ENCODE results near the gene BNC1. TPM values are rescaled to one million over a fixed set of nuclear protein-coding genes. Genes with fewer than 3 reads are reported as not detected.

BNC1 gene
- total and polyA plus RNA-seq, 2 of the 4 experiments (the other 2 are of a cell fraction) = 0.38 to 0.54 TPM

DNA sequence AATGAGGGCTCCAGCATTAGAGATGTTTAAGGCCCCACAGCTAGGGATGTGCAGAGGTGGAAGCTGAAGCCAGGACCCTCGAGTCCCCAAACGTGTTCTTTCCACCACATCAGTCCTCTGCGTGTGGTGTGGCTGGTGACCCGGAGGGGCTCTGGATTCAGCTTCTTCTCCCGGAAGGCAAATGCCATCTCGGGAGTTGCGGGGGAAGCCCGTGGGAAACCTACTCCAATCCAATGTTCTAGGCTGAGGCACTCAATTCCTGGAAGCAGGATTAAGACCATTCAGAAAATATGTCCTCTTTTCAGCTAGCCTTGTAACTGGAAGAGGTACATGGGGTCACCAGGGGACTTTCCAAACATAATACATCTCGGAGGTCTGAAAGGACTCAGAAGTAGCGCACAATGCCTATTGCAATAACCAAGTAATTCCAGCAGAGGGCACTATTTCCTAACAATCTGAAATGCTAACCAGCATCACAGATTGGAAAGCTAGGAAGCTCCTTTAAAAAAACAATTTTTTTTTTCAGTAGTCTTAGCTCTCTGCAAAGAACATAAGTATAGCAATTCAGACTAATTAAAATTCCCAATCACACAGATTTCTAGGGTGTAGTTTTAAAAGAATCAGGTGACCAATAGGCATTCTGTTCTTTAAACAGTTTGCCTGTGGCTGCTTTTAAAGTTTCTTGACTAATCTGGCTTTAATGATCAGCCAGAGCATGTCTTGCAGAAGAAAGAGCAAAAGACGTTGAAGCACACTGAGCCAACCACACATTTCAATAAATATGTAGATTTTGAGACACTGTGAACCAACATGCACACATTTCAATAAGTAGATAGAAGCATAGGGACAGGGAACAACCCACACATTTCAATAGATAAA is 36.1 kb downstream of the BNC1 start:
- Histone ChIP-seq H3K14ac (replicated peaks; ENCODE audit: low read depth, low read length) (no peak overlapping the region), H2AFZ (replicated peaks; ENCODE audit: low read length, poor library complexity) (no peak overlapping the region), H3K4me1 (ENCODE audit: control insufficient read depth, insufficient read depth, low read length) (no peaks in the 10 kb centered on the region), H3K4me3 (ENCODE audit: insufficient read depth, low read depth, low read length) (no peak overlapping the region), H3K9me3 (ENCODE audit: control insufficient read depth, insufficient read depth, low read length) (no peaks in the 10 kb centered on the region), H4K5ac (ENCODE audit: low read depth, low read length) (no peak overlapping the region), H3K4me2 (ENCODE audit: low read depth, low read length) (no peak overlapping the region), H2BK15ac (ENCODE audit: low read depth, low read length) (no peak overlapping the region), H3K27ac (ENCODE audit: insufficient read depth, low read length) (no peak overlapping the region), H4K8ac (ENCODE audit: low read depth in 2 of 2, low read length in 2 of 2) (no peak overlapping the region), H4K20me1 (ENCODE audit: insufficient read depth, low read length) (no peaks in the 10 kb centered on the region), H3K9me1 (ENCODE audit: insufficient read depth, low read length) (no peaks in the 10 kb centered on the region), H2BK120ac (ENCODE audit: low read depth, low read length) (no peak overlapping the region), H2AK5ac (ENCODE audit: low read depth, low read length) (no peak overlapping the region), H4K91ac (ENCODE audit: insufficient read depth, low read depth, low read length) (no peak overlapping the region), H3K36me3 (ENCODE audit: control insufficient read depth, insufficient read depth, low read length) (no peaks in the 10 kb centered on the region), H3K4ac (ENCODE audit: low read depth, low read length) (no peak overlapping the region), H2BK20ac (ENCODE audit: low read depth, low read length) (no peak overlapping the region), H3K27me3 (ENCODE audit: control insufficient read depth, insufficient read depth, low read length) (peaks cover 9% of the 10 kb centered on the region; the same call in 1 of the 2 replicates), H2AK9ac (replicated peaks; ENCODE audit: low read depth, low read length, poor library complexity) (no peak overlapping the region), H3K9ac (ENCODE audit: low read depth, low read length) (no peak overlapping the region), H3K23ac (ENCODE audit: low read depth, low read length) (no peak overlapping the region), H3K79me1 (ENCODE audit: low read depth in 1 of 2, low read length in 2 of 2) (no peaks in the 10 kb centered on the region), H3K18ac (ENCODE audit: low read depth, low read length) (no peak overlapping the region), H2BK5ac (ENCODE audit: low read depth, low read length, poor library complexity, severe bottlenecking) (no peak overlapping the region), H3K56ac (ENCODE audit: extremely low read depth, insufficient read depth, low read length) (no peak overlapping the region)
- DNase-seq = peak; percentile 68
- 20% methylated on average over 1 of the region's 11 CpGs; no CpG with 5 or more reads in 1 of the 2 experiments for WGBS, 2 experiments (ENCODE audit: extremely low coverage in 2 of 2, insufficient read length in 1 of 2)
- TF ChIP-seq, protein P1, sequence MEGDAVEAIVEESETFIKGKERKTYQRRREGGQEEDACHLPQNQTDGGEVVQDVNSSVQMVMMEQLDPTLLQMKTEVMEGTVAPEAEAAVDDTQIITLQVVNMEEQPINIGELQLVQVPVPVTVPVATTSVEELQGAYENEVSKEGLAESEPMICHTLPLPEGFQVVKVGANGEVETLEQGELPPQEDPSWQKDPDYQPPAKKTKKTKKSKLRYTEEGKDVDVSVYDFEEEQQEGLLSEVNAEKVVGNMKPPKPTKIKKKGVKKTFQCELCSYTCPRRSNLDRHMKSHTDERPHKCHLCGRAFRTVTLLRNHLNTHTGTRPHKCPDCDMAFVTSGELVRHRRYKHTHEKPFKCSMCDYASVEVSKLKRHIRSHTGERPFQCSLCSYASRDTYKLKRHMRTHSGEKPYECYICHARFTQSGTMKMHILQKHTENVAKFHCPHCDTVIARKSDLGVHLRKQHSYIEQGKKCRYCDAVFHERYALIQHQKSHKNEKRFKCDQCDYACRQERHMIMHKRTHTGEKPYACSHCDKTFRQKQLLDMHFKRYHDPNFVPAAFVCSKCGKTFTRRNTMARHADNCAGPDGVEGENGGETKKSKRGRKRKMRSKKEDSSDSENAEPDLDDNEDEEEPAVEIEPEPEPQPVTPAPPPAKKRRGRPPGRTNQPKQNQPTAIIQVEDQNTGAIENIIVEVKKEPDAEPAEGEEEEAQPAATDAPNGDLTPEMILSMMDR (conservative IDR thresholded peaks at IDR 0.05; ENCODE audit: low read depth, low read length) = peak; percentile 95
- 0 out of 2 replicates have a peak, but pooled peaks have one; percentile 30 for TF ChIP-seq POLR2A (IDR thresholded peaks at IDR 0.05; ENCODE audit: low read depth, low read length)
- TF ChIP-seq SMC3 (IDR thresholded peaks at IDR 0.05; ENCODE audit: low read depth, low read length) = peak; percentile 92
- no peak for TF ChIP-seq MAZ (IDR thresholded peaks at IDR 0.05; ENCODE audit: borderline replicate concordance, low read depth, low read length)
- peak; percentile 92 for TF ChIP-seq RAD21 (IDR thresholded peaks at IDR 0.05; ENCODE audit: low read length)
- dilution Hi-C loops (cut with HindIII; ENCODE audit: low sequenced_read_pairs, unreplicated experiment) (no loop called here), in situ Hi-C loops (cut with MboI; ENCODE audit: low sequenced_read_pairs) (loop anchor here (5.0 kb wide), 1 partner anchor 309 kb away; no protein-coding TSS in a partner anchor), intact Hi-C loops (cut with micrococcal nuclease) (loop anchor here (1.0 kb wide), 3 partner anchors 132 to 311 kb away; no protein-coding TSS in a partner anchor)
- peak; percentile 91 for ATAC-seq (ENCODE audit: low read depth)
- ChIA-PET POLR2A (ENCODE audit: unreplicated experiment) (interaction anchor here (0.6 kb wide), 2 partner anchors 168 to 231 kb away, joined by 4 to 6 read pairs; no protein-coding TSS in a partner anchor), CTCF (interaction anchor here (0.6 to 2.2 kb wide), 18 partner anchors 12 to 338 kb away, joined by 3 to 27 read pairs (median 4); partner anchors contain the start of gene SH3GL3)
- BruUV-seq (replicated peaks) = no TSS peak

Data from IMR-90 (cell line).